HG03342 (cell line): ENCODE measurements around the gene SLC66A3.

Source experiments
- ATAC-seq: cut with Tn5 transposase; IDR thresholded peaks from one replicate; pipeline ENCODE4 v1.9.1; 2021; ENCODE audit warnings: mild to moderate bottlenecking, moderate library complexity; ENCODE audit not compliant: unreplicated experiment

SLC66A3 gene

DNA sequence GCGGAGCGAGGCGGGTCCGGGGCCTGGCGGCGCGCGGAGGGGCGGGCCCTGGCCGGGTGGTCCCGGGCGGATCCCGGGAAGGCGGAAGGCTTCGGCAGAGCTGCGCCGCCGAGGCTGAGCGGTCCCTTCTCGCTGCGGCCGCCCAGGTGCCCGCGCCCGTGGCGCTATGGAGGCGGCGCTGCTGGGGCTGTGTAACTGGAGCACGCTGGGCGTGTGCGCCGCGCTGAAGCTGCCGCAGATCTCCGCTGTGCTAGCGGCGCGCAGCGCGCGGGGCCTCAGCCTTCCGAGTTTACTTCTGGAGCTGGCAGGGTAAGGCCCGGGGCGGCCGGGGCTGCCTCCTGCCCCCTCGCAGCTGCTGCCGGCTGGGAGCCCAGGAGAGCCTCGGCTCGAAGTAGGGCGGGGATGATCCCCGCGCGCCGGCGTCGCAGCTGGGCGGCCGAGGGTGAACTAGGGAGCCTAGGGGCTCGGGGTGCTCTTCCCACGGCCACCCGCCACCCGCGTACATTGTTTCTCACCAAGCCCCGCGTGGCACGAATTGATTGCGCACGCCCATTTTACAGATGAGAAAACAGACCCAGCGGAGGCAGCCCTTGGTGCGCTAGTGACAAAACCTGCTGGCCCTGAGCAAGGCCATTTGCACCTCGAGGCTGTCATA, at the start of gene SLC66A3:
Gene SLC66A3 (plus strand): TSS at position 87 of the 655 bp plus-strand sequence. CDS start 80 bp downstream, at position 167.
- peak; percentile 82 for ATAC-seq

DNA sequence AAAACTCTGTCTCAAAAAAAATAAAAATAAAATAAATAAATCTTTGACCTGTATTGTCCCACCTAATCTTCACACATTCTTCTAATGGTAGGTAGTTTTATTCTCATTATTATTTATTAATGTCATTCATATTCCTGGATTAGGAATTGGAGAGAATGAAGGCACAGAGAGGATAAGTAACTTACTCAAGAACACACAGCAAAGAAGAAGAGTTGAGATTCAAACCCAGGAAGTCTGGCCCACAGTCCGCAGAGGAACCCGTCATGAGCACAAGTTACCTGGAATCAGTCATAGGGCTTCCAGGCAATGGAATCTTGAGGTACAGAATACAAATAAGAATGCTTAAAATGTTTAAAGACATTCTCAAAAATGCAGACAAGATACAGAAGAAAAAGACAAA, 46.3 kb upstream of the SLC66A3 start:
- ATAC-seq, result no peak

GRCh38 chr2:11112870-11113428, 42.3 kb upstream of the SLC66A3 start:
- ATAC-seq, result no peak

GRCh38 chr2:11117776-11118175, 37.5 kb upstream of the SLC66A3 start:
- no peak for ATAC-seq

GRCh38 chr2:11118761-11119160, 36.5 kb upstream of the SLC66A3 start:
- ATAC-seq, result no peak

DNA sequence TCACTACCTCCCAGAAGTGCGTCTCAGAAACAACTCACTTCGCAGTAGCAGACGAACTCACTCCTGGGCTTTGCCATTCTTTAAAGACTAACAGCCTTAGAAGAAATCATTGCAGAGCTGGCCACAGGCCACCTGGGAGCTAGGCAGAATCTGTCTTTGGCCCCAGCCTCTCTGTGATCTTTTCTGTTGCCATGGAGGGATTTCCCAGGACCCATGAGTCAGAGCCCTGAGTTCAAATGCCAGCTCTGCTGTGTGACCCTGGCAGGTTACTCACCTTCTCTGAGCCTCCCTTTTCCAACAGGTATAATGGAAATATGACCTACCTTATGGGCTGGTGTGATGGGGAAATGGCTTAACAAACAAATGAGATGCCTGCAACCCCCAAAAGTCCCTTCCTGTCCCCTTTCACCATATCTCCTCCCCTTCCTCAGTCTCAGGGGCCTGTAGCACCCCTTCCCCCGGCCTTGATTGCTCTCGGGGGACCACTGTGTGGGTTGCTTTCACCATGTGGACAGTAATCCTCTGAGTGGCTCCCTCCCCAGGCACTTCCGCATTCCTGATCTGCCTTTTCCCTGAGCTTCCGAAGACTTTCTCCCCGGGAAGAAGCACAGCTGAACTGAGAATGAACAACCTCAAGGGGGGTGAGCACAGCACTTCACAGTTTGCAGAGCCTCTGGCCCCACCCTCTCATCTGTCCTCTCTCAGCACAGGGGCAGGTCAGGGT, 34.0 kb upstream of the SLC66A3 start:
- ATAC-seq, result no peak

GRCh38 chr2:11121823-11122155, 33.5 kb upstream of the SLC66A3 start:
- ATAC-seq, result no peak

DNA sequence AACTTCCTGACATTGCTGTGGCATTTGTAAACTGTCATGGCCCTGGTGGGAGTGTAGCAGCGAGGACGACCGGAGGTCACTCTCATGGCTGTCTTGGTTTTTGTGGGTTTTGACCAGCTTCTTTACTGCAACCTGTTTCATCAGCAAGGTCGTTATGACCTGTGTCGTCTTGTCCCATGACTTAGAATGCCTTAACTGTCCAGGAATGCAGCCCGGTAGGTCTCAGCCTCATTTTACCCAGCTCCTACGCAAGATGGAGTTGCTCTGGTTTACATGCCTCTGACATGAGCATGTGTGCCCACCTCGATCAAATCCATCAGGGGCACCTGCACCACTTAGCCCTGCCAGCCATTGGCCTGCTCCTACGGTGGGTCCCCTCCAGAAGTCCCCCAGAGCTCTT, 32.9 kb upstream of the SLC66A3 start:
- no peak for ATAC-seq

- no peak for ATAC-seq
Observed at GRCh38 chr2:11123001-11123809, 32.1 kb upstream of the SLC66A3 start.

- ATAC-seq, result peak; percentile 51
Observed at GRCh38 chr2:11123856-11124759, 31.2 kb upstream of the SLC66A3 start.

GRCh38 chr2:11124760-11125068, 30.6 kb upstream of the SLC66A3 start:
- ATAC-seq, result no peak

DNA sequence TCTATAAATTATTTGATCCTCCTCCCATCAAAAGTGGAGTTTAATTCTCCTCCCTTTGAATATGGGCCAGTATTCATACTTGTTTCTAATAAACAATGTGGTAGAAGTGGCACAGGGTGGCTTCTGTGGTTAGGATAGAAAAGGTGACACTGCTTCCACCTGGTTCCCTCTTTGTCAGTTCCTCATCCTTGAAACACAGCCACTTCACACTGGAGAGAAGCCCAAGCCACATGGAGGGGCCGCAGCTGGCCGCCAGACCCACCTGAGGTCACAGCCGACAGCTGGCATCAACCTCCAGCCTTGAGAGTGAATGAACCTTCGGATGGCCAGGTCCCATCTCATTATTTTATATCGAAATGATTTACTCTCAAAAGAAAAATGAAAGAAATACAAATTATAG, 27.5 kb upstream of the SLC66A3 start:
- no peak for ATAC-seq

DNA sequence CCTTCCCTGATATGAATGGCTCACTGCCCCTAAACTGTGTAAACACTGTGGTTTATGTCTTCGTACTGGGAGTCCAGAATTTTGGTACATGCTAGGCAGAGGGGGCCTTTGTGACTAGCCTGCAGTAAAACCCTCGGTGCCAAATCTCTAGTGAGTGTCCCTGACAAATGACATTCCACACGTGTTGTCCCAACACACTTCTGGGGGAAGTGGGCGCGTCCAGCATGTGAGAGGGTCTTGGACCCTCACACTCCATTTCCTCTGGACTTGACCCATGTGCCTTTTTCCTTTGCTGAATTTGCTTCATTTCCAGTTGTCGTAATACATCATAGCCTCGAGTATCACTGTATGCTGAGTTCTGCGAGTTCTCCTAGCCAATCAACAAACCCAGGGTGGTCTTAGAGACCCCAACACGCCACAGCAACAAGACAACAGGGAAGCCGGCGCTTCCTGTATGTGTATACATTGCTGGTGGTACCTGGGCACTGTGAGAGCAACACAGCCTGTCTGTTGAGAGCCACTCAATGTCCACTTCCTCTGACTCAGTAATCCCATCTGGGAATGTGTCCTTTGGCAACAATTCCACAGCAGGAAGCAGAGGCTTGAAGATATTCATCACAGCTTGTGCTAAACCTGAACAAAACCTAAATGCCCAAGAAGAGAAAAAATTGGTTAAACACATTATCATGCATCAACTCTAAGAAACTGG, 26.9 kb upstream of the SLC66A3 start:
- ATAC-seq, result no peak

GRCh38 chr2:11129598-11130449, 25.4 kb upstream of the SLC66A3 start:
- ATAC-seq, result peak; percentile 59

DNA sequence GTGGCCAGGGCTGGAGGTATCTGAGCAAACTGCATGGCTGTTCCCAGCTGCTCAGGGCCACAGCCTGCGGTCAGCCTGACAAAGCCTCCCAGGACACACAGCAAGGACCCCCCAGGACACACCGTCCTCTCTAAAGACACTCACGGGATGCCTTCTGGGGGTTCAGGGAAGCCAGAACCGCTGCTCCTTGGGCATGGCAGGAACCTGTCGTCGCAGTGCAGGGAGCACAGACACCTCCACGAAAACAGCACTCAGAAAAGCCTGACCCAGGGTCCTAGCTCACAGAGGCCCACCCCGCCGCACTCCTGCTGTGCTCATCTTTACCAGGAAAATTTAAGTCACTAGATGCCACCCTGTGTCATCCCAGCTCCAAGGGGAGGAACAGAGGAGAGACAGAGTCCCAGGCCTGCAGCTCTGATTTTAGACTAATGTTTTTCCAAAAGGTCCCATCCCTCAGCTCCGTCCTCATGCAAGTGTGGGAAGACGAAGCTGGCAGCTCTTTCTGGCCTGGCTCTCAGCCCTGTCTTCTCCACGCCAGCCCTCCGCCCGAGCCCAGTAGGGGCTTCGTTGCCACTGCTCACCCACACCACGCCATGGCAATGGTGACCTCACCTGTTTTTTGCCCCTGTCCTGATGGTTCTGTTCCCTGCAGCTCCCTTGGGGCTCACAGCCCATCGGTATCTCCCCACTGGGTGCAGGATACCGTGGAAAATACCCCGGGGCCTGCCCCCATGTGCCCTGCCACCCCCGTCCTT, 23.9 kb upstream of the SLC66A3 start:
- no peak for ATAC-seq

- no peak for ATAC-seq
Observed at GRCh38 chr2:11132036-11132671, 23.1 kb upstream of the SLC66A3 start.

DNA sequence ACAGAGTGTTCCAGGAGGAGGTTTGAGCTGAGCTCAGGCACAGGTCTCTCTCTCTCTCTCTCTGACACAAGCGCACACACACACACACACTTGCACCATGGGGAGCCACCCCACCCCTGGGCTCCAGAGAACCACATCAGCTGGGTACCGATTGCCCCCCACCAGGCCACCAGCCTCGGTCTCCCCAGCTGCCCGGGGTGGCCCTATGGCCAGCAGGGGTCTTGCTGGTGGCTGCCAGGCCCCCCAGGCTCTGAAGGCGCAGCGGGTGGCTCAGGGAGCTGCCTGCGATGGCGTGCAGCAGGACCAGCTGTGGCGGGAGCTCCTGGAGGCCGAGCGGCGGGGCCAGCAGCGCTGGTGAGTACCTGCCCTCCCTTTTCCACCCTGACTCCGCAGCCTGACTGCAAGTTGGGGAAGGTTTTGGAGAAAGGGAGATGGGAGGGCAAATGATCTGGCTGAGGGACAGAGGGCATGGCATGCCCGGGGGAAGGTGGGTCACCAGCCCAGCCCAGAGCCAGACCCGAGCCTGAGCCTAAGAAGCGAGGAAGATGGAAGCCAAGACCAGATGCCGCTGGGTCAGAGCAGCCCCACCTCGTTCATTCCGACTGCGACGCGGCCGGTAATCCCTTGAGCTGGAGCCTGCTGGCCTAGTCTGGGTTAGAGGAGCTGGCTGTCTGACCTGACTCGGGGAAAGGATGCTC, 21.9 kb upstream of the SLC66A3 start:
- ATAC-seq, result no peak
